ENCODE results near the gene CIAPIN1.

DNA sequence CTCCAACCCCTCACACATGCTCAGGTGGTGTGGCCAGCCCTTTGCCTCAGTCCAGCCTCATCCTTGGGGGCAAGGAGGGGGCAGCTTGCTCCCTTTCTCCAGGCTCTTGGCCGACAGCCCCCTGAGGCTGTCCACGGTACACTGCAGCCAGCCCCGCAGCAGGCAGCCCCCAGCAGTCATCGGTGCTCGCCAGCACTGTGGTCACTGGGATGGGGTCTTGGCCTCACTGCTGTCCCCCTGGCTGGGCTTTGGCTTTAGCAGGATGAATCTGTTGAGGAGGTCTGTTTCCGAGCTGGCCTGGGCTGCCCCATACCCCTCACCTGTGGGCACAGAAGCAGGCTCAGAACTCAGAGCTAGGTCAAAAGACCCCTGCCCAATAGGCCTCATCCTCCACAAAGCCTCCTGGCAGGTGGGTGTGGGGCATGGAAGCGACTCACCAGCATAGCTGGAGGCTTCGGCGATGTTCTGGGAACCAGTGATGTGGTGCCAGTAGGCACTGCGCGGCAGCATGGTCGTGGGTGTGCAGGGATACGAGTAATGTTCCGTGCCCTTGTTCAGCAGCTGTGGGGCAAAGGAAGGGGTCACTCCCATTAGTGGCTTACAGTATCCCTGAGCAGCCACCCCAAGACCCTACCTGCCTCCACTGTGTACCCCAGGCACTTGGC, 26.1 kb upstream of the CIAPIN1 start:
- no peak for TF ChIP-seq EP300 (IDR thresholded peaks at IDR 0.05)
- TF ChIP-seq POLR2A (IDR thresholded peaks at IDR 0.05), result no peak
- no peak for TF ChIP-seq POLR2AphosphoS5 (IDR thresholded peaks at IDR 0.05)
- TF ChIP-seq, protein P1, sequence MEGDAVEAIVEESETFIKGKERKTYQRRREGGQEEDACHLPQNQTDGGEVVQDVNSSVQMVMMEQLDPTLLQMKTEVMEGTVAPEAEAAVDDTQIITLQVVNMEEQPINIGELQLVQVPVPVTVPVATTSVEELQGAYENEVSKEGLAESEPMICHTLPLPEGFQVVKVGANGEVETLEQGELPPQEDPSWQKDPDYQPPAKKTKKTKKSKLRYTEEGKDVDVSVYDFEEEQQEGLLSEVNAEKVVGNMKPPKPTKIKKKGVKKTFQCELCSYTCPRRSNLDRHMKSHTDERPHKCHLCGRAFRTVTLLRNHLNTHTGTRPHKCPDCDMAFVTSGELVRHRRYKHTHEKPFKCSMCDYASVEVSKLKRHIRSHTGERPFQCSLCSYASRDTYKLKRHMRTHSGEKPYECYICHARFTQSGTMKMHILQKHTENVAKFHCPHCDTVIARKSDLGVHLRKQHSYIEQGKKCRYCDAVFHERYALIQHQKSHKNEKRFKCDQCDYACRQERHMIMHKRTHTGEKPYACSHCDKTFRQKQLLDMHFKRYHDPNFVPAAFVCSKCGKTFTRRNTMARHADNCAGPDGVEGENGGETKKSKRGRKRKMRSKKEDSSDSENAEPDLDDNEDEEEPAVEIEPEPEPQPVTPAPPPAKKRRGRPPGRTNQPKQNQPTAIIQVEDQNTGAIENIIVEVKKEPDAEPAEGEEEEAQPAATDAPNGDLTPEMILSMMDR (IDR thresholded peaks at IDR 0.05), result no peak
